GM21529 (cell line): Measurements from ENCODE around the gene SHQ1.
A peak's percentile ranks its signal among the peaks of the same experiment; 100 is the strongest.
"Not testable (repeated sequence)": the region's sequence is repeated elsewhere in the genome, so short reads cannot be mapped to it uniquely, and the experiment has no call there.

Source experiments
- ATAC-seq: cut with Tn5 transposase; IDR thresholded peaks from one replicate; pipeline ENCODE4 v1.9.1; 2021; ENCODE audit not compliant: unreplicated experiment

SHQ1 gene

DNA sequence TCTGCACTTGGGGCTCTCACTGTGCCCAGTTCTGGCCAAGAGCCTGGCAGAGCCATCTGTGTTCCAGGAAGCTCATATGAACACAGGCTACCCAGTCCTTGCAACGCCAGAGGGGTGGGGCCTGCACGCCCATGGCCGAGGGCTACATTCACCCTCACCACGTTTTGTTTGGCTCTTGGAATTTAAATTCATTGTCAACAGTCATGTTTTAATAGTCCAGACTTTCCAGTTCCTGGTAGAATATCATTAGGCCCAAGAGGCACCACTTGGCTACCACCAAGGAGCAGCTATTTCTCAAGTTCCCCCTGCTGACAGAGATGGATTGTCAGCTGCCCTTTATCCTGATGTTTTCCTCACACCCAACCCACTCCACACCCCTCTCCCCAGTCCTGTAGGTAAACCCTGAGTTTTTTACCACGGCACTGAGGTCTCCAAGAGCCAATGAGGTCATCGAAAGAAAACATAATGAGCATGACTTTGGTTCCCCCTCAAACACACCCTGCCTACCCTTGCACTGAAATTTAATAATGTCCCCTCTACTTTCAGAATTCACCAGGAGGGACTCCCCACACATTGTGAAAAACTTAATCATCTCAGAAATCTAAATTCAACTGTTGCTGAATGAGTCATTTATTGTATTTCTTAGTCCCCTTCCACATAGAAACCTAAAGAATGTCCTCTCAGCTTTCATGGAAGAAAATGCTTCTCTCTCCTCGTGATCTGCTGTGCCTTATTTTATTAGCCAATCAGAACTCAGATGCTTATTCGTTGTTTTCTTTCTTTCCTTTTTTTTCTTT, 125.1 kb downstream of the SHQ1 start:
- peak; percentile 71 for ATAC-seq

DNA sequence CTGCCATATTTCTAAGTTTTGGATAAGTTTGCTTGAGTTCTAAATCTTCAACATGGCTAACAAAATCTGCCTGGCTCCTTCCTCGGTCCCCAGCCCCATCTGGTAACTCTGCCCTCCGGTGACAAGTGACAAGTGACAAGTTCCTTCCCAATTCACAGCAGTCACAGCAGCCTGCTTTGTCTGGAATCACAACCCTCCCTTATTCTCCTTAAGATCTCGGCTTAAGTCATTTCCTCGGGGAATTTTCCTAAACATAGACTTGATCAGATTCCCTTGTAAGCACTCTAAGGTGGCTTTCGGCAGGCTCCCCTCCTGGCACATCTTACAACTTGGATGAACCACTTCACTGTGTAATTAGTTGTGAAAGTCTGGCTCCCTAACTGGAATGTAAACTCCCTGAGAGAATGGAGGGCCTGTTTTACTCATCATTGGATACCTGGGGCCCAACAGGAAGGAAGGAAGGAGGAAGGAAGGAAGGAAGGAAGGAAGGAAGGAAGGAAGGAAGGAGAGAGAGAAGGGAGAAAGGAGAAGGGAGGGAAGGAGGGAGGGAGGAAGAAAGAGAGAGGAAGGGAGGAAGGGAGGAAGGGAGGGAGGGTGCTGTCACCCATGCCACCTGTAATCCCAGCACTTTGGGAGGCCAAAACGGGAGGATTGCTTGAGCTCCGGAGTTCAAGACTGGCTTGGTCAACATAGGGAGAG, 126.4 kb downstream of the SHQ1 start:
- no peak for ATAC-seq

DNA sequence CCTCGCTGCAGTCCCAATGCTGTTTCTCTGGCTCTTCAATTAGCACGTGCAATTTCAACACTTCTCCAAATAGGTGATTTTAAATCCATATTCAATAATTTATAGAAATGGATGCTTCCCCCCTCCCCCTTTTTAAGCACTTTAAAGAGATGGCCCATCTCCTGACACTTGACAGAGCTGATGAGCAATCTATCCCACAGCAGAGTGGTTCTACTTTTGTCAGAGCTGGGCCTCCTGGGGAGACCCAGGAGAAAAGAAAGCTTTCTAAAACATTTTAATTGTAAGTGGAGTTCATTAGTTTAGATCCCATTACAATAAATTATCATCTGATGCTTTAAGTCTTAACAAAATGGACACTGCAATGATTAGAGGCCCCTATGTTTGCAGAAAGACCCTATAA, 127.7 kb downstream of the SHQ1 start:
- ATAC-seq: no peak

DNA sequence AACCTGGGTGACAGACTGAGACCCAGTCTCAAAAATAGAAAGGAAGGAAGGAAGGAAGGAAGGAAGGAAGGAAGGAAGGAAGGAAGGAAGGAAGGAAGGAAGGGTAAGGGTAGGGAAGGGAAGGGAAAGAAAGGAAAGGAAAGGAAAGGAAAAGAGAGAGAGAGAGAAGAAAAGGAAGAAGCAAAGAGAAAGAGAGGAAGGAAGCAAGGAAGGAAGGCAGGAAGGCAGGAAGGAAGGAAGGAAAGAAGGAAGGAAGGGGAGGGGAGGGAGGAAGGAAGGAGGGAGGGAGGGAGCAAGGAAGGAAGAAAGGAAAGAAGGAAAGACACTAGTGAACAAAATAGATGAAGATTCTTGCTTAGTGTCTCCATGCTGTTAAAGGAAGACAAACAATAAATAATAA, 129.1 kb downstream of the SHQ1 start:
- ATAC-seq: no peak

DNA sequence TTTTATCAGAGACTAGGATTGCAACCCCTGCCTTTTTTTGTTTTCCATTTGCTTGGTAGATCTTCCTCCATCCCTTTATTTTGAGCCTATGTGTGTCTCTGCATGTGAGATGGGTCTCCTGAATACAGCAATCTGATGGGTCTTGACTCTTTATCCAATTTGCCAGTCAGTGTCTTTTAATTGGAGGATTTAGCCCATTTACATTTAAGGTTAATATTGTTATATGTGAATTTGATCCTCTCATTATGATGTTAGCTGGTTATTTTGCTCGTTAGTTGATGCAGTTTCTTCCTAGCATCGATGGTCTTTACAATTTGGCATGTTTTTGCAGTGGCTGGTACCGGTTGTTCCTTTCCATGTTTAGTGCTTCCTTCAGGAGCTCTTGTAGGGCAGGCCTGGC, 134.1 kb downstream of the SHQ1 start:
- ATAC-seq: not testable (repeated sequence)

DNA sequence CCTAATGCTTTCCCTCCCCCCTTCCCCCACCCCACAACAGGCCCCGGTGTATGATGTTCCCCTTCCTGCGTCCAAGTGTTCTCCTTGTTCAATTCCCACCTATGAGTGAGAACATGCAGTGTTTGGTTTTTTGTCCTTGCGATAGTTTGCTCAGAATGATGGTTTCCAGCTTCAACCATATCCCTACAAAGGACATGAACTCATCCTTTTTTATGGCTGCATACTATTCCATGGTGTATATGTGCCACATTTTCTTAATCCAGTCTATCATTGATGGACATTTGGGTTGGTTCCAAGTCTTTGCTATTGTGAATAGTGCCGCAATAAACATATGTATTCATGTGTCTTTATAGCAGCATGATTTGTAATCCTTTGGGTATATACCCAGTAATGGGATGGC, 137.8 kb downstream of the SHQ1 start:
- ATAC-seq: not testable (repeated sequence)

DNA sequence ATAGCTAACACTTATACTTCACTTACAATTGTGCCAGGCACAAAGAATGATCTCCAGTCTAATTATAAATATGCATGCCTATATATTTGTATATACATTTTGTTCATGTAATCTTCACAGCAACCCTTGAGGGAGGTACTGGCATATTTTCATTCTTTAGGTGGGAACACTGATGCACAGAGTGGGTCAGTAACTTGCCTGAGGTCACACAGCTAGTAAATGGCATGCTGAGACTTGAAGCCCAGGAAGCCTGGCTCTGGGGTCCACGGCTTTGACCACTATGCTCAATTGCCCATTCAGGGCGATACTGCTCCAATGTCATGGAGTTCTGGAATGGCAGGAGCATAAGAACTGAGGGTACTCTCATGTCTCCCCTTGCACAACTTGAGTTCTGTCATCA, 139.8 kb downstream of the SHQ1 start:
- no peak for ATAC-seq

DNA sequence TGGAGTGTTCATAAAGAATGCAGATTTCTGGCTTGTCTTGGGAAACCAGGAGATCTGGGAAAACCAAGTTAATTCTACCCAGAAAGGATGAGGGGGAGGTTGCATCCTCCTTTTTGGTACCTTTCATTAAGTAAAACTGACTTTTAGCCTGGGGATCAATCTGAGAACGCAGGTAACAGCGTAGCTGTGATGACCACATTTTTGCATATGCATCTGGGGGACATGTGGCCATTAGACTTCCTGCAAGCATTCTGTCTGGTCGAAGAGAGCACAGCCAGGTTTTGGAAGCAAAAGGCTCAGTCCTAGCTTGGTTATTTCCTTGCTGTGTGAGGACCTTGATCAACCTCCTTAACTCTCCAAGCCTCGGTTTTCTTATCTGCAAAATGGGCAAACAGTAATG, 145.2 kb downstream of the SHQ1 start:
- no peak for ATAC-seq

DNA sequence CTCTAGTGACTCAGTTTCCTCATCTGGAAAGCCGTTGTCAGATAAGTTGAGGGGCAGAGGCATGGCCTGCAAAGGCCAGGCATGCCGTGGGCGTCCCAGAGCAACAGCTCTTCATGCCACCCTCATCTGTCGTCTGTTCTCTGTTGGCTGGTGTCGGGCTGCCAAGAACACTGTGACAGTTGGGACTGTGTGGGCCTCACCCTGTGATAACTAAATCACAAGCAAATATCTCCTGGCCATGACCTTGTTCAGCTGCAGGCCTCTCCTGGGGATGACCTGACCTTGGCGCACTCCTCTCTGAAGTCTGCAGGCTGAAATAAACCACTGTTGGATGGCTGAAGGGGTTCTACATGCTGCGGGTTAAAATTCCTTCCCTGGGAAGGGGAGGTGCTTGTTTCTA, 145.9 kb downstream of the SHQ1 start:
- no peak for ATAC-seq

DNA sequence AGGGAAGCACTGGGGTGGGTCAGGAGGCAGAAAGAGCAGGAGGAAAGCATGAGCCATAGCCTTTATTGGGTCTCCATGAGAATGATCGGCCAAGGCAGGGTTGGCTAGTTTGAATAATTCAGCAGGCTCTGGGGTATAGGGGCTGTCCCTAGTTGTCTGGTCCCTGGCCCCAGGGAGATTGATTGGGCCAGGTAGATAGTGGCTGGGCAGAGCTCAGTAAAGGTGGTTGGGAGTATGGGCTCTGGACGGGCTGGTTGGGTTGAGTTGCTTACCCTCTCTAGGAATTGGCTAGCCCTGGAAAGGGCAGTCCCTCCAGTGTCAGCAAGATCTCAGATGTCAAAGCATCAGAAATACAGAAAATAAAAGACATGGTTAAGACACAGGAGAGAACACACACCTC, 148.1 kb downstream of the SHQ1 start:
- no peak for ATAC-seq

DNA sequence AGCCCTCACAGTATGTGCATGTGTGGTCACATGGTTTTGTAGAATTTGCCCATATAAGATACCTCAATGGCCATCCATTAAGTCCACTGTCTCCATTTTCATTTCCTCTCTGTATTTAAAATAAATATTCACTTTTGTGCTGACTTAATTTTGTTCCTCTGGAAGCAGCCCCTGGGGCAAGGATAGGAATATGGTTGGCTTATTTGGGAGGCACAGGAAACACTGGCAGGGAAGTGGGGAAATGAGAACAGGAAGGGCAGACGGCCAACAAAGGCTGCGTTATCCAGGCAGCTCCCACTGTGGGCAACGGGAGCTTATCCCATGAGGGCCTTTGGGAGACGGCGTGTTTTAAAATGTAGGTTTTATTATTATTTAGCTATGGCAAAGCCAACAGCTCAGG, 148.6 kb downstream of the SHQ1 start:
- ATAC-seq: no peak
